ENCODE data around the gene EPB41L4A.
A peak's percentile ranks its signal among the peaks of the same experiment; 100 is the strongest.

Gene EPB41L4A

DNA sequence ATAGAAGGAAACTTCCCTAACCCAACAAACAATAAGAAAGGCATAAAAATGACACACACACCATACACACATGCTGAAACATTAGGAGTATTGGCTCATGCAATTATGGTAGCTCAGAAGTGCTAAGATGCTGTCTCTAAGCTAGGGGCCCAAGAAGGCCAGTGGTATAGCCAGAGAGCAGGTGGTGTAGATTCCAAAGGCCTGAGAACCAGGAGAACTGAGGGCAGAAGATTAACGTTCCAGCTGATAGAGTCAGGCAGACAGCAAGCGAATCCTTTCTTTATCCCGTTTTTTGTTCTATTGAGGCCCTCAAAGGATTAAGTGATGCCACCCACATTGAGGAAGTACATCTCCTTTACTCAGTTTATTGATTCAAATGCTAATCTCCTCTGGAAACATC lies 262.9 kb downstream of the EPB41L4A start:
- no peak for DNase-seq (ENCODE audit: low read depth)

- no peak for DNase-seq (ENCODE audit: low read depth)
Observed at GRCh38 chr5:112154940-112155686, 264.0 kb downstream of the EPB41L4A start.

DNA sequence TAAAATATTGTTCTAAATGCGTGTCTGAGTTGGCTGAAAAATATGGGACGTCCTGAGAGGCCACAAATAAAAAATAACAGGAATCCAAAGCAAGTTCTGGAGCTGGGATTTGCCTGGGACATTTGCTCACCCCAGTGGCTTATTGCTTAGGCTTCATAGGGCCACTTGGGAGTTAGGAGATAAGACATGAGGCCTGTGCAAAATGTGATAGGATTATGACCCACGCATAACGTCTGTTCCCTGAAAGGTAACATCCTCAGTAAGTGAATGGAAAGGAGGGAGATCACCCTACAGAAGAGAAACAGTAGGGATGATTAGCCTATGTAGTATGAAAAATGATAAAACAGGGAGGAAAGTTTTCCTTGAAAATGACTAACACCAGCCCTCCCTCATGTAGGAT lies 269.4 kb downstream of the EPB41L4A start:
- DNase-seq (ENCODE audit: low read depth) = no peak

GRCh38 chr5:112146323-112147226 lies 272.5 kb downstream of the EPB41L4A start:
- peak; percentile 47 for DNase-seq (ENCODE audit: low read depth)

GRCh38 chr5:112143690-112144089 lies 275.4 kb downstream of the EPB41L4A start:
- no peak for DNase-seq (ENCODE audit: low read depth)

- DNase-seq (ENCODE audit: low read depth) = no peak
Observed at GRCh38 chr5:112142769-112143270, 276.3 kb downstream of the EPB41L4A start.

- no peak for DNase-seq (ENCODE audit: low read depth)
Observed at GRCh38 chr5:112141582-112141981, 277.5 kb downstream of the EPB41L4A start.

GRCh38 chr5:112138526-112138925 lies 280.6 kb downstream of the EPB41L4A start:
- no peak for DNase-seq (ENCODE audit: low read depth)

DNA sequence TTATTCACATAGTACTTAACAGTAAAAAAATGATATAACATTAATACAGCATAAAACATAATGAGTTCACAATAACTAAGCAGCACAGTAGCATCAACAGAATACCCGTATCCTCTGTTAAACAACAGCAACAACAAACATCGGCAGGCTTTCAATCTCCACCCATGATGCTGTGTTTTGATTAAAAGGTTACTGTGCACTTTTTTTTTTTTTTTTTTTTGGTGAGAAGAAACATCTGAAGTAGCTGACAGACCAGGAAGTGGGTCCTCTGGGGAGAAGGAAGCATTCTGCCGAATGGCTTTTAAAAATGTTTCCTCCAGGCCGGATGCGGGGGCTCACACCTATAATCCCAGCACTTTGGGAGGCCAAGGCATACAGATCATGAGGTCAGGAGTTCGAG lies 282.3 kb downstream of the EPB41L4A start:
- no peak for DNase-seq (ENCODE audit: low read depth)

DNA sequence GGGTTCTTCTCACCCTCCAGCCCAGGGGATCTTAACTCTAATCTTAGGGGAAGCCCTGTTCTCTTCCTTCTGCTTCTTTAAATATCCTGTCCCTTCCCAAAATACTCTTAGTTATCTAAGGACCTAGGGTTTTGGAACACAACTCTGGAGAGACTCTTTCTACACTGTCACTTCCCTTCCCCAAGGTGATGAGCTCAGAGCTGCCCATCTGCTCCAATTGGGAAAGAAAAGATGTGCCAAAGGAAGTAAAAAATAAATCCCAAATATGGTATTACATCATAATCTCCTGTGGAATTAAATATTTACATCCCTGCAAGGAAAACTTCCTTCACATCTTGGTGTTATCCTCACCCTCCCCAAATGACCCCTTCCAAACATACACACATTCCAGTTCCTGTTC lies 291.2 kb downstream of the EPB41L4A start:
- no peak for DNase-seq (ENCODE audit: low read depth)

GRCh38 chr5:112126982-112127381 lies 292.1 kb downstream of the EPB41L4A start:
- DNase-seq (ENCODE audit: low read depth) = no peak

DNA sequence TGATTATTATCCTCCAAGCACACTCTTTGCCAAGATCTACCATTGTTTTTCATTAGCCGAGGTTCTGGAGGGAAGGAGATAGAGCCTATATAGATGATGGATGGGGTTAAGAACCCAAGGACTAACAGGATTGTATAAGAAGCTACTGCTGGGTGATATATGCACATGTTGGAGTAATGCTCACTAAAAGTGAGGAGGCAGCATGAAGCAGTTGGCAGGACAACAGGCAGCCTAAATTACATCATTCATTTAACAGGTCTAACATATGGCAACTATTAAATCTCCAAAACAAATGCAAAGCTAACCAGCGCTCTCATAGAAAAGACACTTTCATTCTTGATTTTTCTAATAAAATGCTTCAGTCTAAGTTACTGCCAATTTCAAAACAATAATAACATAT lies 293.2 kb downstream of the EPB41L4A start:
- no peak for DNase-seq (ENCODE audit: low read depth)

DNA sequence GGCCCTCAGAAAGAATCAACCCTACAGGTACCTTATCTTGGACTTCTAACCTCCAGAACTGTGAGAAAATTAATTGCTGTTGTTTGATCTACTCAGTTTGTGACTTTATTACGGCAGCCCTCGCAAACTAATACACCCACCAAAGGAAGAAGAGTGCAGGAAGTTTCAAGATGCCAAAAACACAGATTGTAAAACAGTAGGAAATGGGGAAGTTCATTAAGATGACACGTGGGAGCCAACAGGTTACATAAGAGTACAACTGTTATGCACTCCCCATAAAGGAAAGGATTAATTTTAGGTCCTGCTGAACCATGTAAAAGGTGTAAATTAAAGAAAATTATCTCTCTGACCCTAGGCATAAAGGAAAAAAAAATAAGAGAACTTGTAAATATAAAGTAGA lies 294.3 kb downstream of the EPB41L4A start:
- DNase-seq (ENCODE audit: low read depth) = no peak

DNA sequence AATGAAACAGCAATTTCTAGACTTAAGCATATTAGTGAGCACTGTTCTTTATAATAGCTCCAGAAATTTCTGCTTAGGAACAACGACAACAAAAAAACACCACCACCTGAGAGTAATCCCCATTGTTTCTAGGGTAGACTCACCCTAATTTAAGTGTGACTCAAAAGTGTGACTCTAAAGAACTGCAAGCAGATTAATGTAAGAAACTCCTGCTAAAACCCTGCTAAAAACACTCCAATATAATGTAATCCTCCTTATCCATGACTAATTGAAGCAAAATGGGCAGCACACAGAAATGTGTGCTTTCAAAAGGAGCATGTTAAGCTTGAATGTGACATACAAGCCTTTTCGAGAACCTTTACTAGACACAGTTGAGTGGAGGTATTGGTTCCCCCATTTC lies 296.0 kb downstream of the EPB41L4A start:
- no peak for DNase-seq (ENCODE audit: low read depth)

DNA sequence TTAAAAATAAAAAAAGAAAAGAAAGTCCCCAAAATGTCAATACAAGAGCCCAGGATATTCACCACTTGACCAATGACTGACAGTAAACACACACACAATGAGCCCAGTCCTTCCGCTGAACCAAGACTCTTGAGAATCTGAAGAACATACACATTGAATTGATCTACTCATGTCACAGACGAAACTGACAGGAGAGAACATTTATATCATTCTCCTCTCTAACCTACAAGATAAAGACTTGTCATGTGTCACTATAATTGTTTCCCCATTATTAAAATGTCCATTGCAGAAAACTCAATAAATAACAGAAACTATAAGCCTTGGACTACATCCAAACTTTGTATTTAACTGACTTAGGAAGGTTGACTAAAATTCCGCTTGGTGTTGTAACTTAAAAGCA lies 296.7 kb downstream of the EPB41L4A start:
- no peak for DNase-seq (ENCODE audit: low read depth)

- DNase-seq (ENCODE audit: low read depth) = no peak
Observed at GRCh38 chr5:112121258-112121657, 297.8 kb downstream of the EPB41L4A start.

DNA sequence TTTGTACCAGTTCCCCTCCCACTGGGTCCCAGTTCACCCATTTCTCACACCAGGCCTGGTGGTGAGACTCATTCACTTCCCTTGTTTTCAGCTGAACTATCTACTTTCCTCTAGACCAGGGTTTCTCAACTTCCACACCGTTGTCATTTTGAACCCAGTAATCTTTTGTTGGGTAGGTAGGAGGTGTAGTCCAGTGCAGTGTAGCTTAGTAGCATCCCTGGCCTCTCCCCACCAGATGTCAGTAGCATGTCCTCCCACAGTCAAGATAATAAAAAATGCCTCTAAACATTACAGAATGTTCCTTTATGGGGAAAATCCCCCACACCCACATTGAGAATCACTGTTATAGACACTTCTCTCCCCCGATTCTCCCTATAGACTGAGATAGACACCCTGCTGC lies 299.1 kb downstream of the EPB41L4A start:
- DNase-seq (ENCODE audit: low read depth) = no peak

- DNase-seq (ENCODE audit: low read depth) = no peak
Observed at GRCh38 chr5:112119508-112119907, 299.6 kb downstream of the EPB41L4A start.

- DNase-seq (ENCODE audit: low read depth) = no peak
Observed at GRCh38 chr5:112117551-112117950, 301.5 kb downstream of the EPB41L4A start.

DNA sequence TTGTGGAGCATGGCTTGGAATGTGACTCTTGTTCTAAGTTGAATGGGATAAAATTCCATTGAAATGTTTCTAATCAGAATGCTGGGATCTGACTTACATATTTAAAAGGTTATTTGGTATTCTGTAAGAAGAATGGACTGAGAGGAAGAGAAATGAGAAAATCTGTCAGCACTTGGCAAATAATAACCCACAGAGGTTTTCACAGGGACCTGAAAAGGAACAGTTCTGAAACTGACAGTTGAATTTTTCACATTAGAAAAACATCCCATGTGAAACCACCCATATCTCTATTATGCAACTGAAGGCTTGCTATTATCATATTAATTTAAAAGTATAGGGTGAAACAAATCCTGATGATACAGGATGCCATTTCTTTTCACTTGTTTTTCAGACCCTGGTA lies 302.7 kb downstream of the EPB41L4A start:
- DNase-seq (ENCODE audit: low read depth) = no peak

GRCh38 chr5:112113565-112113964 lies 305.5 kb downstream of the EPB41L4A start:
- no peak for DNase-seq (ENCODE audit: low read depth)

All from T follicular helper cell (primary cell).